Ectodermal cell (in vitro differentiated cells): ENCODE results near the gene CABP1.

Source experiments
- H3K27ac ChIP-seq: 2 replicates; pipeline ENCODE4 v1.7.0; 2013; ENCODE audit warnings: mild to moderate bottlenecking, low read depth, low read length; ENCODE audit not compliant: insufficient read depth, poor library complexity, severe bottlenecking
- H3K27me3 ChIP-seq: 2 replicates; pipeline ENCODE4 v1.7.0; 2013; ENCODE audit warnings: mild to moderate bottlenecking, low read length; ENCODE audit not compliant: insufficient read depth, control insufficient read depth, poor library complexity, severe bottlenecking
- H3K36me3 ChIP-seq: one replicate; pipeline ENCODE4 v1.7.0; 2013; ENCODE audit warnings: low read length; ENCODE audit not compliant: control insufficient read depth, insufficient read depth
- H3K4me1 ChIP-seq: one replicate; pipeline ENCODE4 v1.7.0; 2013; ENCODE audit warnings: low read length; ENCODE audit not compliant: control insufficient read depth, insufficient read depth
- H3K4me3 ChIP-seq: 2 replicates; pipeline ENCODE4 v1.7.0; 2013; ENCODE audit warnings: low read depth, low read length, control low read depth; ENCODE audit not compliant: insufficient read depth
- H3K9me3 ChIP-seq: 2 replicates; pipeline ENCODE4 v1.7.0; 2013; ENCODE audit warnings: mild to moderate bottlenecking, low read length, moderate library complexity; ENCODE audit not compliant: control insufficient read depth
- WGBS, 2 experiments: methylation state at CpG; one replicate each; pipeline ENCODE4 v1.1.7; 2013; ENCODE audit warnings: missing lambda C conversion rate in 2 of 2; 5-methylcytosine and 5-hydroxymethylcytosine counted together

Gene CABP1

DNA sequence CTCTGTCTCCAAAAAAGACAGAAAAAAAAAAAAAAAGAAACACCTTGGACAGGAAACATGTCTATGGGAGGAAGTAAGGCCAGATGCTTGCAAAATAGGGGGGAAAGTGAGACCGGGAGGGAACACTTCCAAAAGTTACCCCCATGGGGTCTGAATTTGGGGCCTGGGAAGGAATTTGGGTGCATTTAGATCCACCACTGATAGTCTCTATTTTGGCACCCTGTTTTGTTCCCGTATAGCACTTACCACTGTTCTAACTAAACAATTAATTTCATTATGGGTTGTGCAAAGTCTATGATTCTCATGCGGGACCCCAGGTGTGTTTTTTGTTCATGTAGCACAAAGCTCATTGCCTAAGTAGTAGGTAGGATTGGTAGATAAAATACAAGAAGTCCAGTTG, 45.1 kb downstream of the CABP1 start:
- no peaks in the 10 kb centered on the region for H3K36me3 ChIP-seq
- no peaks in the 10 kb centered on the region for H3K27me3 ChIP-seq
- 93 to 100% methylated on average over 3 of the region's 3 CpGs for WGBS, 2 experiments
- H3K9me3 ChIP-seq, result no peaks in the 10 kb centered on the region
- H3K4me3 ChIP-seq, result peak overlapping the region; percentile 83
- no peak overlapping the region for H3K27ac ChIP-seq
- H3K4me1 ChIP-seq, result peaks cover 21% of the 10 kb centered on the region

DNA sequence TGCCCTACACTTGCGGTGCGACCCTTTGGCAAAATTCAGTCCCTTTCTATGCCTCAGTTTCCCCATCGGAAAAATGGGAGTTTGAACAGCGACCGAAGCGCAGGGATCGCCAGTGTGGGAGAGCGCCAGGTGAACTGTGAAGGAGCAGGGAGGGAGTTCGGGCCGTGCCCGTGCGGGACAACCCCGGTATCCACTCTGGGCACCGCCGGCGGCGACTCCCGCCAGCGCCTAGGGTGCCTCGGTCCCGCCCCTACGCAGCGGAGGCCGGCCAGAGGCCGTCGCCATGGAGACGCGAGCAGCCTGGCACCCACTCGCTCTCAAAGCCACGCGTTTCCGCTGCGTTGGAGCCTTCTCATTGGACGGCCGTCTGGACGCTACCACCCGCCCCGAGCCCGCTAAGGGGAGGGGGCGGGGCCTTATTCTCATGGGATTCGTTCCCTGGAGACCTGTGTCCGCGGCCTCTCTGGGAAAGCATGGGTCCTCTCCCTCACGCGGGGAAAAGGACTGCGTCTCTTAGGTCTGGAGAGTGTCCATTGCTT, 45.8 kb downstream of the CABP1 start:
- no peaks in the 10 kb centered on the region for H3K36me3 ChIP-seq
- H3K27me3 ChIP-seq, result no peaks in the 10 kb centered on the region
- H3K4me3 ChIP-seq, result peak overlapping the region; percentile 83
- peak overlapping the region; percentile 82 for H3K27ac ChIP-seq
- H3K9me3 ChIP-seq, result no peaks in the 10 kb centered on the region
- WGBS, 2 experiments, result 1% methylated on average over 46 of the region's 46 CpGs
- peaks cover 19% of the 10 kb centered on the region for H3K4me1 ChIP-seq

DNA sequence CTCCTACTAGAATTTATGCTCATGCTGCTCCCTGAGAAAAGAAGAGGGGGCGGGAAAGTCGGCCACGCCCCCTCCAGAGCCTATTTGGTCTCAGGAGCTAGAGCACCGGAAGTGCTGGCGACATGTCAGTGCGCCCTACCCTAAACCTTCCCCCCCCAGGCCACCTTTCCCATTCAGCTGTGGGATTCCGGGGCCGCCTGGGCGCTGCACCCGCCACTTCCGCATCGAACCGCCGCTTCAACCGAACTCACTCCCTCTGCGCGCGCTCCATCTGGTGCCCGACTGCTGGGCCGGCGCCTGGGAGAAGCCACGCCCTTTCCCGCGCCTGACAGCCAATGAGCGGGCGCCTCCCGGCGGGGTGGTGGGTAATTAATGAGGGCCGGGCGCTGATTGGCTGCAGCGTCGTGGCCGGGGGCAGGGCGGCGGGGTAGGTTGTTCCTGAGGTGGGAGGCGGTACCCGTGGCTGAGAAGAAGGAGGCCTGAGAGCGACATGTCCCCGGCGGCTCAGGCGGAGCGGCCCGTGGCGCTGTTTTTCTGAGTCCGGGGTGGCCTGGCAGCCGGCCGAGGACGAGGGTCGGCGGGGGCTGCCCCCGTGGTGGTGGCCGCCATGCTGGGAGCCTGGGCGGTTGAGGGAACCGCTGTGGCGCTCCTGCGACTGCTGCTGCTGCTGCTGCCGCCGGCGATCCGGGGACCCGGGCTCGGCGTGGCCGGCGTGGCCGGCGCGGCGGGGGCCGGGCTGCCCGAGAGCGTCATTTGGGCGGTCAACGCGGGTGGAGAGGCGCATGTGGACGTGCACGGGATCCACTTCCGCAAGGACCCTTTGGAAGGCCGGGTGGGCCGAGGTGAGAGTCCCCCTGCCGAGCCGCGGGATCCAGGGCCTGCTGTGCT, 46.5 kb downstream of the CABP1 start, which contains the start of gene MLEC:
TSS of gene MLEC (plus strand) at position 460 of the 888 bp plus-strand sequence. CDS start at position 608, 148 bp downstream.
- Histone ChIP-seq H3K4me1 (peaks cover 19% of the 10 kb centered on the region), H3K9me3 (no peaks in the 10 kb centered on the region), H3K27me3 (no peaks in the 10 kb centered on the region), H3K4me3 (peak within 1 kb of the TSS; percentile 83), H3K36me3 (no peaks in the 10 kb centered on the region), H3K27ac (peak within 1 kb of the TSS; percentile 82)
- 0% methylated on average over 84 of the region's 84 CpGs for WGBS, 2 experiments

DNA sequence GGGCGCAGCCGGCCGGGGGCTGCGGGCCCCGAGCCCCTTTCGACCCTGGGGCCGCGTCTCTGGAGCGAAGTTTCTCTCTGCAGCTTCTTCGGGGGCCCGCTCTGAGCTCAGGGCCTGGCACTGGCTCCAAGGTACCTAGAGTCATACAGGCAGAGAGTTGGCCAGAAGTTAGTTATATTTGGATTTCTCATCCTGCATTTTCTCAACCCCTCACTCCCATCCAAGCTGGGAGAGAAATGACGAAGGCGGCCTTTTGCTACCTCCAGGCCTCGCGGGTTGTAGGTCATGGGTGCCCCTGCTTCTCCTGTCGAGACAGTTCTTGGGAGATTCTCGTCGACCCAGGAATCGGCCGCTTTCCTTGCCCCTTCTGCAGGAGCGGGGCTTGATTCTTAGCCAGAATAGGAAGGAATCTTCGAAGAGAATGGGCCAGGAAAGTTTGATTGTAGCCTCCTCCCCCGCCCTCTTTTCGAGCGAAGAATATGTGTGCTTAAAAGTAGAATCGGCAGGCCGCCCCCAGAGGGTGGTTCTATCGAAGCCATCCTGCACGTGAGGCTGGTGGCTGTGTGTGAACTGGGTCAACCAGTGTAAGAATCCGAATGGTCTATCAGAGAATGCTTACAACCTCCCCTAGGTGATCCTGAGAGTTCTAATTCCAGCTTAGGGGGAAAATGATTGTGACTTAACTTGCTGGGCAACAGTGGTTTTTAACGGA, 47.3 kb downstream of the CABP1 start:
- peaks cover 25% of the 10 kb centered on the region for H3K4me1 ChIP-seq
- WGBS, 2 experiments, result 0 to 1% methylated on average over 31 of the region's 31 CpGs
- H3K36me3 ChIP-seq, result no peaks in the 10 kb centered on the region
- H3K27me3 ChIP-seq, result no peaks in the 10 kb centered on the region
- H3K4me3 ChIP-seq, result peak overlapping the region; percentile 83
- H3K9me3 ChIP-seq, result no peaks in the 10 kb centered on the region
- no peak overlapping the region for H3K27ac ChIP-seq

DNA sequence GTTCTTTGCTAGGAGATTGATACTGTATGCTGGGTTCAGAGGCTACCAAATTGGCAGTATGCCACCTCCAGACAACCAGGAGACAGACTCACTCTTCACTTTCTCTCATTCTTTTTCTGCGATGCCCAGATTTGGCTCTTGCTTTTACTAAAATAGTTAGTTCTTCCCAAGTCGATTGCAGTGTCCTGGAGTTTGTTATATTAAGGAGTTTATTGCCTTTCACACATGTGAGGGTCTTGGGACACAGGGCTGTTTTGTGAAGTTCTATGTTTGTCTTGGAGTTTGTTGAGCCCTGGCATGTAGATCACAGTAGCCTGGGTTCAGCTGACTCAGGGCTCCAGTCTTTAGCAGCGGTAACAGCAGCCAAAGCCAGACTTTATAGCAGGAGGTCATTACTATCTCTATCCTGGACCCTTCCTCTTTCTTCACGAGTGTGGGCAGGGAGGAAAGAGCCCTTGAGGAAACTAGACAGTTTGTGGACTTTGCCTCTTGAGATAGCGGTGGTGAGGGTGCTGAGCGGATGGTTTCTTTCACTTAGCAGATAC, 48.2 kb downstream of the CABP1 start:
- Histone ChIP-seq H3K27me3 (no peaks in the 10 kb centered on the region), H3K4me3 (peak overlapping the region; percentile 83), H3K9me3 (no peaks in the 10 kb centered on the region), H3K27ac (no peak overlapping the region), H3K4me1 (peaks cover 32% of the 10 kb centered on the region), H3K36me3 (no peaks in the 10 kb centered on the region)
- WGBS, 2 experiments, result 48 to 53% methylated on average over 6 of the region's 6 CpGs

DNA sequence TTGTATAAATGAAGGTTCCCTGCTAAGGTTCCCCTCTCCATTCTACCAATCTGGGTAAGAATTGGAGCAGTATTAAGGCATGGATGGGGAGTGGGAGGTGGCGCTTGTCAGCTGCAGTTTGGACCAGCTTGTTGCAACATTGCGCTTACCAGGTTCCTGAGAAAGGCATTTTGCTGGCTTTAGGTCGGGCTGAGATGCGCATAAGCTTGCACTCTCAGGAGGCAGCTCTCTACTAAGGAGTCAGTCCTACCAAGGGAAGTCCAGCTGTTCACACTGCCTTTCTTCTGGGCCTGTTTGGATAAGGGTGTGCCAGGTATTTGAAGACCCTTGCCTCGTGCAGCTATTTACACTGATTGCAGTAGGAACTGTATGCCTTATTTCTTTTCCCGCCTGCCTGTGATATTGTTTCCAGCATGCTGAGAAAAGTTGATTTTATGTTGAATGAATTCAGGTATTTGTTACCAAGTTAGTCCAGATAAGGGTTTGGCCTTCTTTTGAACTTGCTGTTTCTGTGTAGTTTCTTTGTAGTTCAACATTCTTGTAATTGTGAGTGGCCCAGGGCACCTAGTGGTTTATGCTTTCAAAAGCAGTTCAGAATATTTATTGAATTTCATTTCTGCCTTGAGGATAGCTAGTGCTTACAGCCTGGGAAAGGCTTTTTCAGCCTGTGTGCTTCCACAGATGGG, 49.1 kb downstream of the CABP1 start:
- WGBS, 2 experiments, result 57 to 62% methylated on average over 6 of the region's 6 CpGs
- Histone ChIP-seq H3K4me1 (peaks cover 40% of the 10 kb centered on the region), H3K27me3 (no peaks in the 10 kb centered on the region)

DNA sequence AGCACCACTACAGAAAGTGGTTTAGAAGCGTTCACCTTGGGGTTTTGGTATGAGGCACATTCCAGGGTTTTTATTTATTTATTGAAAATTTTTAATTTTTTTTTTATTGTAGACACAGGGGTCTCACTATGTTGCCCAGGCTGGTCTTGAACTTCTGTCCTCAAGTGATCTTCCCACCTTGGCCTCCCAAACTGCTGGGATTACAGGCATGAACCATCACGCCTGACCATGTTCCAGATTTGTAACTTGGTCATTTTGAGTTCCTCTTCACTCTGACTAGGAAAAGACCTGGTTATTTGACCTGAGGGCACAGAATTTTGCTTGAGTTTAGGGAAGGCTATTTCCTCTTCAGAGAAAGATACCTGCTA, 49.6 kb downstream of the CABP1 start:
- H3K36me3 ChIP-seq, result peaks cover 6% of the 10 kb centered on the region
- H3K27ac ChIP-seq, result no peak overlapping the region
- no peaks in the 10 kb centered on the region for H3K9me3 ChIP-seq
- H3K27me3 ChIP-seq, result no peaks in the 10 kb centered on the region
- WGBS, 2 experiments, result 90% methylated on average over 2 of the region's 2 CpGs
- H3K4me3 ChIP-seq, result no peak overlapping the region
- H3K4me1 ChIP-seq, result peaks cover 40% of the 10 kb centered on the region

More for the DNA sequence above, 49.1 kb downstream of the CABP1 start:
- Histone ChIP-seq H3K36me3 (peaks cover under 1% of the 10 kb centered on the region), H3K27ac (no peak overlapping the region), H3K9me3 (no peaks in the 10 kb centered on the region), H3K4me3 (peak overlapping the region; percentile 83)

DNA sequence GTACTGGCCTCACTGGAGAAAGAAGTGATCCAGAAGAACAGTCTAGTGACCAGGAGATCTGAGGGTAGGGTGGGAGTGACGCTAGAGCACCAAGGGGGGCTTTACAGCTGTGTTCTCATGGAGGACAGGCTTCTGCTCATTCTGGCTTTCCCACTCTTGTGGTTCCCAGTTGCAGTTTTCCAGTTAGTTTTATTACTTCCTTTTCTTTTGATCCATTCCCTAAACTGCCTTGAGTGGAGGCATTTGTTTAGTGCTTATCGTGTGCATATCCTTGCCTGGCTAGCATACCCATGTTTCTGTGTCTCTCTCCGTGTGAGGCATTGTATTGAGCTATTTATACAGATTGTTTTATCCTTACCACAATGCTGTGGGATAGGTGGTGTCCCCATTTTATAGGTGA, 50.6 kb downstream of the CABP1 start:
- no peak overlapping the region for H3K27ac ChIP-seq
- no peaks in the 10 kb centered on the region for H3K9me3 ChIP-seq
- peaks cover 13% of the 10 kb centered on the region for H3K36me3 ChIP-seq
- H3K27me3 ChIP-seq, result no peaks in the 10 kb centered on the region
- peaks cover 40% of the 10 kb centered on the region for H3K4me1 ChIP-seq
- WGBS, 2 experiments, result 92 to 95% methylated on average over 1 to 3 of the region's 3 CpGs
- no peak overlapping the region for H3K4me3 ChIP-seq

DNA sequence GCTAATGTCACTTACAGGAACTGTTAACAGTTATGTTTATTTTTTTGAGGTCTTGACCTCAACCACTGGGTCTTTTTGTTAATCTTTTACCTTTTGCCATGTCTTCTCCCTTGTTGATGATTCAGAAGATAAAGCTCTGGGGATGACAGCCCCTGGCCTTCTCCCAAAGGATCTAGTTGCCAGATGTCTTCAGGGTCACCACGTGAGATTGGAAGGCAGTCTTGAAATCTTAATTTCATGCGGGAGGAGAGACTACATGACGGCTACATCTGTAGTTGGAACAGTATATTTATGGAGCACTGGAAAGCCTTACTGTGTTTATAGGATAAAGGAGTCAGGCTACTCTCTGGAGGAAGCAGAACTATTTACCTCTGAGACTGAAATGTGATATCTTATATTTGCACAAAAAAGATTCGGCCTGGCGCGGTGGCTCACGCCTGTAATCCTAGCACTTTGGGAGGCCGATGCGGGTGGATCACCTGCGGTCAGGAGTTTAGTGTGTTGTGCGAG, 52.2 kb downstream of the CABP1 start:
- H3K27me3 ChIP-seq, result no peaks in the 10 kb centered on the region
- whole genome bisulfite sequencing, 2 experiments, result 86 to 87% methylated on average over 9 to 11 of the region's 11 CpGs
- H3K4me1 ChIP-seq, result peaks cover 40% of the 10 kb centered on the region
- H3K36me3 ChIP-seq, result peaks cover 29% of the 10 kb centered on the region
- H3K9me3 ChIP-seq, result no peaks in the 10 kb centered on the region
- H3K27ac ChIP-seq, result no peak overlapping the region
- no peak overlapping the region for H3K4me3 ChIP-seq
